SK-N-SH (cell line): Measurements from ENCODE around the gene SP1. TPM values are rescaled to one million over a fixed set of nuclear protein-coding genes. Genes with fewer than 3 reads are reported as not detected.
A peak's percentile ranks its signal among the peaks of the same experiment; 100 is the strongest.

Source experiments
- CTCF ChIA-PET: fragments of 300-600, 350-600 bp; formaldehyde crosslinking; extraction: SDS; loops from one replicate; lab custom pipeline; 2021; lab: Yijun Ruan, JAX
- POLR2A ChIA-PET: fragments of 350-600 bp; sonication (Branson Sonifier 250); formaldehyde crosslinking; extraction: SDS; loops from one replicate; lab custom pipeline; 2020; ENCODE audit warnings: antibody characterized with exemption, inconsistent platforms; lab: Yijun Ruan, JAX
- DNase-seq: peaks from one replicate; pipeline ENCODE4 v3.0.0; 2012
- H2AFZ ChIP-seq: fragments of 200-600 bp; sonication (generic); 2 replicates; pipeline ENCODE4 v1.8.1; 2016; ENCODE audit warnings: antibody characterized with exemption, mild to moderate bottlenecking, low read depth
- H3F3A ChIP-seq: fragments of 200-600 bp; sonication (generic); replicated peaks from 2 replicates; pipeline ENCODE3; 2016; ENCODE audit warnings: antibody characterized with exemption, mild to moderate bottlenecking; ENCODE audit not compliant: insufficient read depth
- H3K27ac ChIP-seq, 2 experiments: fragments of 200-500 bp in 1 of 2; fragments of 200-600 bp in 1 of 2; sonication (Bioruptor generic) in 1 of 2; sonication (generic), shearing (Covaris generic) in 1 of 2; 2 replicates each; pipeline versions ENCODE4 v1.5.1 to v1.6.1; 2014 to 2016; ENCODE audit warnings: low read depth in 2 of 2, inconsistent platforms in 1 of 2, low read length in 1 of 2, mild to moderate bottlenecking in 1 of 2, mixed read lengths in 1 of 2
- H3K27me3 ChIP-seq: fragments of 200-600 bp; sonication (generic), shearing (Covaris generic); 2 replicates; pipeline ENCODE4 v1.6.1; 2016; ENCODE audit warnings: mixed run types; ENCODE audit not compliant: insufficient read depth
- H3K36me3 ChIP-seq, 2 experiments: fragments of 200-500 bp in 1 of 2; fragments of 200-600 bp in 1 of 2; sonication (Bioruptor generic) in 1 of 2; sonication (generic) in 1 of 2; replicated peaks in 1 of 2; 2 replicates each; pipeline versions ENCODE3 to v1.5.1; 2014 to 2016; ENCODE audit warnings: low read length in 1 of 2, mild to moderate bottlenecking in 1 of 2; ENCODE audit not compliant: insufficient read depth in 2 of 2, control insufficient read depth in 1 of 2
- H3K4me1 ChIP-seq, 2 experiments: fragments of 200-500 bp in 1 of 2; fragments of 200-600 bp in 1 of 2; sonication (Bioruptor generic) in 1 of 2; sonication (generic), shearing (Covaris generic) in 1 of 2; 2 replicates each; pipeline versions ENCODE4 v1.5.1 to v1.6.1; 2014 to 2016; ENCODE audit warnings: low read depth in 1 of 2, low read length in 1 of 2, mixed run types in 1 of 2; ENCODE audit not compliant: insufficient read depth in 2 of 2, control insufficient read depth in 1 of 2
- H3K4me2 ChIP-seq: fragments of 200-600 bp; sonication (generic), shearing (Covaris generic); 2 replicates; pipeline ENCODE4 v1.6.1; 2017; ENCODE audit warnings: mixed run types
- H3K4me3 ChIP-seq, 2 experiments: fragments of 200-500 bp in 1 of 2; fragments of 200-600 bp in 1 of 2; sonication (Bioruptor generic) in 1 of 2; sonication (generic), shearing (Covaris generic) in 1 of 2; 2 replicates each; pipeline versions ENCODE4 v1.5.1 to v1.8.1; 2014 to 2016; ENCODE audit warnings: low read depth in 2 of 2, inconsistent platforms in 1 of 2, low read length in 1 of 2, mild to moderate bottlenecking in 1 of 2, mixed read lengths in 1 of 2, moderate library complexity in 1 of 2
- H3K79me2 ChIP-seq: fragments of 200-600 bp; sonication (generic); 2 replicates; pipeline ENCODE4 v1.8.1; 2017; ENCODE audit warnings: mild to moderate bottlenecking; ENCODE audit not compliant: insufficient read depth
- H3K9ac ChIP-seq: fragments of 200-600 bp; sonication (generic); 2 replicates; pipeline ENCODE4 v1.6.1; 2017; ENCODE audit warnings: mixed run types
- H3K9me2 ChIP-seq: fragments of 200-600 bp; sonication (generic); 2 replicates; pipeline ENCODE4 v1.6.1; 2017; ENCODE audit warnings: mixed run types
- H3K9me3 ChIP-seq: fragments of 200-600 bp; sonication (generic); 2 replicates; pipeline ENCODE4 v1.6.1; 2017; ENCODE audit warnings: mixed run types, mild to moderate bottlenecking, moderate library complexity
- H4K20me1 ChIP-seq: fragments of 200-600 bp; sonication (generic); 2 replicates; pipeline ENCODE4 v1.6.1; 2017; ENCODE audit warnings: mild to moderate bottlenecking, mixed run types; ENCODE audit not compliant: insufficient read depth
- EP300 ChIP-seq, 2 experiments: IDR thresholded peaks; 2 replicates each; pipeline versions ENCODE4 v1.4.0 to v1.6.1; 2012; ENCODE audit warnings: borderline replicate concordance in 1 of 2, low read depth in 1 of 2, low read length in 1 of 2
- FOSL2 ChIP-seq: IDR thresholded peaks from 2 replicates; pipeline ENCODE4 v1.4.0; 2012; ENCODE audit warnings: low read depth, mild to moderate bottlenecking, moderate library complexity, borderline replicate concordance
- IRF3 ChIP-seq: fragments of 150-350 bp; IDR thresholded peaks from 2 replicates; pipeline ENCODE4 v1.6.1; 2016; ENCODE audit warnings: mild to moderate bottlenecking, low read depth, low read length
- JUND ChIP-seq: IDR thresholded peaks from 2 replicates; pipeline ENCODE4 v1.4.0; 2012
- MAX ChIP-seq: IDR thresholded peaks from 2 replicates; pipeline ENCODE4 v1.4.0; 2012; ENCODE audit warnings: low read depth
- MXI1 ChIP-seq: IDR thresholded peaks from 2 replicates; pipeline ENCODE4 v1.6.1; 2012; ENCODE audit warnings: mild to moderate bottlenecking, low read depth, low read length, improper control_type of control experiment
- NFIC ChIP-seq: IDR thresholded peaks from 2 replicates; pipeline ENCODE4 v1.4.0; 2012; ENCODE audit warnings: borderline replicate concordance
- POLR2AphosphoS5 ChIP-seq: IDR thresholded peaks from 2 replicates; pipeline ENCODE4 v1.6.1; 2012; ENCODE audit warnings: low read depth, low read length
- RCOR1 ChIP-seq: fragments of 150-350 bp; IDR thresholded peaks from 2 replicates; pipeline ENCODE4 v1.6.1; 2017; ENCODE audit warnings: antibody characterized with exemption, low read length
- SMC3 ChIP-seq: IDR thresholded peaks from 2 replicates; pipeline ENCODE4 v1.6.1; 2012; ENCODE audit warnings: low read depth, low read length, improper control_type of control experiment
- TAF1 ChIP-seq: IDR thresholded peaks from 2 replicates; pipeline ENCODE4 v1.6.1; 2012; ENCODE audit warnings: low read depth, mild to moderate bottlenecking, low read length, moderate library complexity, borderline replicate concordance
- USF1 ChIP-seq: IDR thresholded peaks from 2 replicates; pipeline ENCODE4 v1.4.0; 2012; ENCODE audit warnings: low read depth, borderline replicate concordance
- WGBS: methylation state at CpG from one replicate; pipeline ENCODE4 v1.1.6; 2017; ENCODE audit warnings: low lambda C conversion rate; 5-methylcytosine and 5-hydroxymethylcytosine counted together
- polyA plus RNA-seq, 3 experiments: library from polyadenylated mRNA; depleted of rRNA; stranded (reverse); fragments of >200 nt; gene quantifications; 2 replicates each; pipeline ENCODE4 v1.2.3, GENCODE V29; 2012

The SP1 gene
- polyA plus RNA-seq, 1 of the 3 experiments (the other 2 are of a cell fraction), result 12.9 TPM

GRCh38 chr12:53461059-53461458 lies 81.1 kb downstream of the SP1 start:
- no peak overlapping the region for H3K4me2 ChIP-seq
- no peaks in the 10 kb centered on the region for H3K9me3 ChIP-seq
- peaks cover 4 to 7% of the 10 kb centered on the region in 2 experiments; a peak in 2 of 4 replicates for H3K4me1 ChIP-seq
- no peaks in the 10 kb centered on the region for H3K9me2 ChIP-seq
- peak overlapping the region in 1 of 2 experiments; percentile 8; a peak in 1 of 4 replicates for H3K27ac ChIP-seq
- H2AFZ ChIP-seq, result no peak overlapping the region
- no peak for DNase-seq
- no peaks in the 10 kb centered on the region for H3K27me3 ChIP-seq
- H3K79me2 ChIP-seq, result peaks cover 98% of the 10 kb centered on the region
- POLR2A ChIA-PET, result interaction anchor here (0.7 to 1.7 kb wide), 3 partner anchors 12 to 21 kb away, joined by 3 to 4 read pairs (median 3); no protein-coding TSS in a partner anchor
- CTCF ChIA-PET, result interaction anchor here (1.1 to 1.7 kb wide), 5 partner anchors 8 to 116 kb away, joined by 3 to 9 read pairs (median 4); no protein-coding TSS in a partner anchor
- no peak overlapping the region for H3K4me3 ChIP-seq
- H3K36me3 ChIP-seq, result peaks cover 92 to 96% of the 10 kb centered on the region in 2 experiments
- H3F3A ChIP-seq, result peaks cover 47% of the 10 kb centered on the region
- WGBS, result 51% methylated on average over 2 of the region's 3 CpGs
- peaks cover 97% of the 10 kb centered on the region for H4K20me1 ChIP-seq
- no peak overlapping the region for H3K9ac ChIP-seq
- TF ChIP-seq POLR2AphosphoS5 (peak; percentile 11; the same call in 1 of the 2 replicates), MXI1 (no peak)

GRCh38 chr12:53461591-53461990 lies 81.6 kb downstream of the SP1 start:
- Histone ChIP-seq H3K79me2 (peaks cover 97% of the 10 kb centered on the region), H3F3A (peaks cover 47% of the 10 kb centered on the region), H3K9ac (no peak overlapping the region), H3K9me2 (no peaks in the 10 kb centered on the region), H3K9me3 (no peaks in the 10 kb centered on the region), H3K4me1 (peaks cover 4 to 7% of the 10 kb centered on the region in 2 experiments; a peak in 2 of 4 replicates), H2AFZ (no peak overlapping the region), H4K20me1 (peaks cover 97% of the 10 kb centered on the region), H3K27me3 (no peaks in the 10 kb centered on the region), H3K36me3 (peaks cover 92 to 96% of the 10 kb centered on the region in 2 experiments), H3K4me2 (no peak overlapping the region), H3K4me3 (no peak overlapping the region), H3K27ac (no peak overlapping the region)
- DNase-seq, result no peak
- ChIA-PET POLR2A (interaction anchor here (0.7 to 1.7 kb wide), 4 partner anchors 12 to 20 kb away, joined by 3 to 4 read pairs (median 3); no protein-coding TSS in a partner anchor), CTCF (interaction anchor here (1.1 to 1.7 kb wide), 6 partner anchors 9 to 117 kb away, joined by 3 to 9 read pairs (median 4); no protein-coding TSS in a partner anchor)
- no peak for TF ChIP-seq JUND
- TF ChIP-seq SMC3, result no peak
- no peak for TF ChIP-seq NFIC
- no peak for TF ChIP-seq POLR2AphosphoS5
- no peak for TF ChIP-seq EP300 (IDR thresholded peaks at IDR 0.05; ENCODE audit: borderline replicate concordance in 1 of 2, low read depth in 1 of 2, low read length in 1 of 2)
- no peak for TF ChIP-seq MAX
- no peak for TF ChIP-seq RCOR1
- no peak for TF ChIP-seq USF1
- no peak for TF ChIP-seq IRF3
- no peak for TF ChIP-seq TAF1
- TF ChIP-seq FOSL2, result no peak
- 94% methylated on average over 8 of the region's 8 CpGs for WGBS
